DOHH2 (cell line): ENCODE measurements around the gene PPP2R2D.
"Not testable (repeated sequence)": the region's sequence is repeated elsewhere in the genome, so short reads cannot be mapped to it uniquely, and the experiment has no call there.

Experiments used
- CTCF ChIP-seq: fragments of 200-600 bp; sonication (generic); IDR thresholded peaks from one replicate; pipeline ENCODE4 v1.5.1; 2014; ENCODE audit warnings: antibody characterized with exemption, mild to moderate bottlenecking, low read depth, low read length; ENCODE audit not compliant: poor library complexity, severe bottlenecking
- EZH2phosphoT487 ChIP-seq: fragments of 200-600 bp; sonication (generic); IDR thresholded peaks from 2 replicates; pipeline ENCODE4 v1.6.1; 2017; ENCODE audit warnings: borderline replicate concordance, mild to moderate bottlenecking, antibody characterized with exemption, low read length, moderate library complexity, mixed read lengths

GRCh38 chr10:131919461-131919860 lies 18.7 kb downstream of the PPP2R2D start:
- TF ChIP-seq EZH2phosphoT487, CTCF: not testable (repeated sequence)
